Natural killer cell (primary cell): ENCODE data around the gene MORN2. TPM values are rescaled to one million over a fixed set of nuclear protein-coding genes. Genes with fewer than 3 reads are reported as not detected.

ENCODE experiments used
- ATAC-seq, 3 donors: fragments of 150-1000 bp in 2 of 3; fragments of 200-7000 bp in 1 of 3; cut with Tn5 transposase; 1 replicate in 1 of 3; 2 replicates in 2 of 3; pipeline ENCODE4 v1.10.0; 2021; ENCODE audit warnings: mild to moderate bottlenecking in 2 of 3, moderate library complexity in 2 of 3
- DNase-seq, 2 donors: peaks; one replicate each; pipeline versions ENCODE4 v3.0.0 to v3.0.0-alpha.2; 2013 to 2021; ENCODE audit warnings: mixed read lengths in 1 of 2
- H3K27ac ChIP-seq: one replicate; pipeline ENCODE4 v1.5.1; 2013; ENCODE audit warnings: mild to moderate bottlenecking, low read length
- H3K27me3 ChIP-seq: one replicate; pipeline ENCODE4 v1.6.1; 2013; ENCODE audit warnings: low read length; ENCODE audit not compliant: control insufficient read depth, insufficient read depth
- H3K36me3 ChIP-seq: one replicate; pipeline ENCODE4 v1.6.1; 2013; ENCODE audit warnings: low read length; ENCODE audit not compliant: control insufficient read depth, insufficient read depth
- H3K4me1 ChIP-seq: one replicate; pipeline ENCODE4 v1.6.1; 2013; ENCODE audit warnings: low read length; ENCODE audit not compliant: control insufficient read depth, insufficient read depth
- H3K4me3 ChIP-seq: one replicate; pipeline ENCODE4 v1.5.1; 2013; ENCODE audit warnings: low read length
- H3K9me3 ChIP-seq: one replicate; pipeline ENCODE4 v1.6.1; 2013; ENCODE audit warnings: low read length; ENCODE audit not compliant: control insufficient read depth, insufficient read depth
- H3K27ac Mint-ChIP-seq, 2 donors: one replicate each; pipeline ENCODE4 v1.8.0; 2022; ENCODE audit warnings: mild to moderate bottlenecking in 2 of 2, mixed read lengths in 2 of 2, moderate library complexity in 1 of 2
- H3K27me3 Mint-ChIP-seq, 2 donors: one replicate each; pipeline ENCODE4 v1.8.0; 2022; ENCODE audit warnings: low read depth in 2 of 2, mixed read lengths in 2 of 2
- H3K36me3 Mint-ChIP-seq: one replicate; pipeline ENCODE4 v1.8.0; 2022; ENCODE audit warnings: mixed read lengths
- H3K4me1 Mint-ChIP-seq, 2 donors: one replicate each; pipeline ENCODE4 v1.8.0; 2022; ENCODE audit warnings: mixed read lengths in 2 of 2
- H3K4me3 Mint-ChIP-seq: one replicate; pipeline ENCODE4 v1.8.0; 2022; ENCODE audit warnings: mild to moderate bottlenecking, moderate library complexity, mixed read lengths
- H3K9me3 Mint-ChIP-seq, 2 donors: one replicate each; pipeline ENCODE4 v1.8.0; 2022; ENCODE audit warnings: mixed read lengths in 2 of 2
- CTCF ChIP-seq: fragments of 200-600 bp; IDR thresholded peaks from one replicate; pipeline ENCODE4 v1.8.0; 2022; ENCODE audit warnings: antibody characterized with exemption
- WGBS: methylation state at CpG from one replicate; pipeline ENCODE4 v1.1.7; 2013; ENCODE audit warnings: missing lambda C conversion rate; ENCODE audit not compliant: insufficient coverage; 5-methylcytosine and 5-hydroxymethylcytosine counted together
- intact Hi-C: fragments of 100-400 bp; cut with micrococcal nuclease; formaldehyde crosslinking; loops from one replicate; pipeline ENCODE4 v1.14.2; 2022
- total RNA-seq, 4 donors: library from RNA; stranded (reverse); fragments of 120-200 nt in 1 of 4; gene quantifications; one replicate each; pipeline versions ENCODE4 v1.2.3 to v1.2.4, GENCODE V29; 2013 to 2022

Gene MORN2
- total RNA-seq, 3 donors from 2014 or later (not counting 1 experiment from before 2014, with no cell fraction given) = 1.4 to 2.3 (median 1.7) TPM

GRCh38 chr2:38830526-38831159 lies 45.1 kb upstream of the MORN2 start:
- 95% methylated on average over 3 of the region's 6 CpGs for WGBS
- peaks cover 0 to 5% of the 10 kb centered on the region in 2 donors for H3K4me1 Mint-ChIP-seq
- H3K27ac ChIP-seq = no peak overlapping the region

DNA sequence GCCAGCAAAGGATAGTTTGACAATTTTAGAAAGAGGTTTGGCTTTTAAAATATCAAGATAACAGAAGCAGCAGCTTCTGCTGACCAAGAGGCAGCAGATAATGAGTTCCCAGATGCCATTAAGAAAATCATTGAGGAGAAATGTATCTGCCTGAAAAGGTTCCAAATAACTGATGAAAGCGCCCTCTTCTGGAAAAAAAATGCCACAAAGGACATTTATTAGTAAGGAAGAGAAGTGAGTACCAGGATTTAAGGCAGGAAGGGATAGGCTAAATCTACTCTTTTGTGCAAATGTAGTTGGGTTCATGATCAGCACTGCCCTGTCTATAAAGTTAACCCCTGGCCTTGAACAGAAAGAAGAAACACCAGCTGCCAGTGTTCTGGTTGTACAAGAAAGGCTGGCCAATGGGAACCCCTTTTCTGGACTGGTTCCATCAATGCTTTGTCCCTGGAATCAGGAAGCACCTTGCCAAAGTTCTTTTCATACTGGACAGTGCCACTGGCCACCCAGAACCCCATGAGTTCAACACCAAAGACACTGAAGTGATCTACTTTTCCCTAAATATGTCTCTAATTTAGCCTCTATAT lies 40.7 kb upstream of the MORN2 start:
- no peak for TF ChIP-seq CTCF
- Mint-ChIP-seq H3K27me3 (no peaks in the 10 kb centered on the region), H3K9me3 (no peaks in the 10 kb centered on the region), H3K4me3 (no peak overlapping the region), H3K27ac (no peak overlapping the region), H3K4me1 (no peaks in the 10 kb centered on the region), H3K36me3 (peaks cover 14% of the 10 kb centered on the region)
- Histone ChIP-seq H3K27ac (no peak overlapping the region), H3K27me3 (no peaks in the 10 kb centered on the region), H3K36me3 (peaks cover 17% of the 10 kb centered on the region), H3K4me3 (no peak overlapping the region), H3K4me1 (peaks cover 5% of the 10 kb centered on the region), H3K9me3 (no peaks in the 10 kb centered on the region)
- DNase-seq (peak in 1 of 2 donors; percentile 45), ATAC-seq (no peak)
- intact Hi-C loops = no loop called here
- 90% methylated on average over 1 of the region's 1 CpG for WGBS

More at GRCh38 chr2:38830526-38831159, 45.1 kb upstream of the MORN2 start:
- Histone ChIP-seq H3K4me3 (no peak overlapping the region), H3K36me3 (peaks cover 14% of the 10 kb centered on the region), H3K27me3 (no peaks in the 10 kb centered on the region), H3K4me1 (no peaks in the 10 kb centered on the region), H3K9me3 (no peaks in the 10 kb centered on the region)
- Mint-ChIP-seq H3K9me3 (no peaks in the 10 kb centered on the region), H3K27ac (no peak overlapping the region), H3K27me3 (no peaks in the 10 kb centered on the region), H3K4me3 (no peak overlapping the region), H3K36me3 (peaks cover 5% of the 10 kb centered on the region)
- ATAC-seq (no peak), DNase-seq (no peak)
- intact Hi-C loops = no loop called here
- TF ChIP-seq CTCF = no peak

- ATAC-seq (peak in 1 of 3 donors; percentile 32), DNase-seq (no peak)
- no peak overlapping the region for H3K27ac ChIP-seq
- intact Hi-C loops = no loop called here
- H3K4me3 ChIP-seq = no peak overlapping the region
- peaks cover 14% of the 10 kb centered on the region for H3K36me3 Mint-ChIP-seq
- H3K27me3 ChIP-seq = no peaks in the 10 kb centered on the region
- H3K27me3 Mint-ChIP-seq = no peaks in the 10 kb centered on the region
- peaks cover 17% of the 10 kb centered on the region for H3K36me3 ChIP-seq
- no peak for TF ChIP-seq CTCF
- no peaks in the 10 kb centered on the region for H3K9me3 Mint-ChIP-seq
- H3K4me3 Mint-ChIP-seq = no peak overlapping the region
- no peaks in the 10 kb centered on the region for H3K4me1 Mint-ChIP-seq
- H3K4me1 ChIP-seq = peaks cover 5% of the 10 kb centered on the region
- no peak overlapping the region for H3K27ac Mint-ChIP-seq
- H3K9me3 ChIP-seq = no peaks in the 10 kb centered on the region
- 71% methylated on average over 3 of the region's 3 CpGs for WGBS
Measured at GRCh38 chr2:38835990-38836389, 39.8 kb upstream of the MORN2 start.
